ENCODE results near the gene ANXA8L1.
"Not testable (repeated sequence)": the region's sequence is repeated elsewhere in the genome, so short reads cannot be mapped to it uniquely, and the experiment has no call there.

Gene ANXA8L1

GRCh38 chr10:46397767-46398166 lies 22.2 kb downstream of the ANXA8L1 start:
- DNase-seq (ENCODE audit: low spot score): not testable (repeated sequence)

GRCh38 chr10:46398212-46398886 lies 22.8 kb downstream of the ANXA8L1 start:
- not testable (repeated sequence) for DNase-seq (ENCODE audit: low spot score)

GRCh38 chr10:46409556-46409955 lies 34.0 kb downstream of the ANXA8L1 start:
- DNase-seq (ENCODE audit: low spot score): not testable (repeated sequence)

GRCh38 chr10:46411123-46411522 lies 35.5 kb downstream of the ANXA8L1 start:
- not testable (repeated sequence) for DNase-seq (ENCODE audit: low spot score)

- not testable (repeated sequence) for DNase-seq (ENCODE audit: low spot score)
These were observed 37.1 kb downstream of the ANXA8L1 start for GRCh38 chr10:46412665-46413064.

- DNase-seq (ENCODE audit: low spot score): not testable (repeated sequence)
These were observed 39.7 kb downstream of the ANXA8L1 start for GRCh38 chr10:46415291-46415690.

- DNase-seq (ENCODE audit: low spot score): not testable (repeated sequence)
These were observed 42.7 kb downstream of the ANXA8L1 start for GRCh38 chr10:46418283-46418682.

- not testable (repeated sequence) for DNase-seq (ENCODE audit: low spot score)
These were observed 44.2 kb downstream of the ANXA8L1 start for GRCh38 chr10:46419570-46420379.

- not testable (repeated sequence) for DNase-seq (ENCODE audit: low spot score)
These were observed 48.0 kb downstream of the ANXA8L1 start for GRCh38 chr10:46423550-46423949.

- not testable (repeated sequence) for DNase-seq (ENCODE audit: low spot score)
These were observed 65.4 kb downstream of the ANXA8L1 start for GRCh38 chr10:46440942-46441341.
